Measurements from ENCODE around the gene DNM1L. TPM values are rescaled to one million over a fixed set of nuclear protein-coding genes. Genes with fewer than 3 reads are reported as not detected.
"Not testable (repeated sequence)": the region's sequence is repeated elsewhere in the genome, so short reads cannot be mapped to it uniquely, and the experiment has no call there.

The DNM1L gene
- polyA plus RNA-seq, 3 donors from 2014 or later = 13.6 to 30.7 (median 17.5) TPM

DNA sequence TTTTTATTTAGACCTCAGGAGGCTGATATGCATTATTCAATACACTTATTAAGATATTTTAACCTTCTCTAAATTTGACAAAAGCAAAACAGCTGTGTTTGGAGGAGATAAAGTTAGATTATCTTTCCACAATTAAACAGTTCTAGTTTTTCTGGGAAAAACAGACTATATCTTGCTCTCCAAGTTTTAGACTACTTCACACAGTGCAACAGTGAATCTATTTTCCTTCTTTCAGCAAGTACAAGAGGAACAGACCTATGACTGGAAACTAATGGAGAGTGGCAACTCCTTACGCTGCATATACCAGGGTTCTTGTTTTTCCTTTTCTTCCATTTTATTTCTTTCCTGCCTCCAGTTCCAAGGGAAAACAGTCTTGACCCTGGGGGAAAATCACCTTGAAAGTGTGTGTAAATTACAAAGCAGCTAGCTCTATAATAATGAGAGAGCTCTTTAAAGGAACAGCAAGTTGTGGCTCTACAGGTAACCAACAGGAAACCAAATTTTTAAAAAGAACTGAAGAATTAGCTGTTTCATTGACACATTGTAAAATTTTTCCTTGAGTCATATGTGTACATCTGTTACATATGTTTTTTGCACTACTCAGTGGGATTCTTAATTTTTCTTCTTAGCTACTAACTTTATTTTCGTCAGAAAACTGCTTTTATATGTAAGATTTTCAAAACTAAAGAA, 27.4 kb downstream of the DNM1L start:
- peaks cover 2 to 20% of the 10 kb centered on the region in 2 donors for H3K4me1 Mint-ChIP-seq
- no peak for DNase-seq
- peaks cover under 1 to 15% (median 5%) of the 10 kb centered on the region in 3 donors for H3K36me3 Mint-ChIP-seq
- no peak overlapping the region for H3K4me3 Mint-ChIP-seq
- peak overlapping the region in 1 of 6 donors; percentile 9 for H3K27ac Mint-ChIP-seq
- H3K27me3 Mint-ChIP-seq (ENCODE audit: low read depth in 3 of 3) = no peaks in the 10 kb centered on the region
- H3K9me3 Mint-ChIP-seq = no peaks in the 10 kb centered on the region

DNA sequence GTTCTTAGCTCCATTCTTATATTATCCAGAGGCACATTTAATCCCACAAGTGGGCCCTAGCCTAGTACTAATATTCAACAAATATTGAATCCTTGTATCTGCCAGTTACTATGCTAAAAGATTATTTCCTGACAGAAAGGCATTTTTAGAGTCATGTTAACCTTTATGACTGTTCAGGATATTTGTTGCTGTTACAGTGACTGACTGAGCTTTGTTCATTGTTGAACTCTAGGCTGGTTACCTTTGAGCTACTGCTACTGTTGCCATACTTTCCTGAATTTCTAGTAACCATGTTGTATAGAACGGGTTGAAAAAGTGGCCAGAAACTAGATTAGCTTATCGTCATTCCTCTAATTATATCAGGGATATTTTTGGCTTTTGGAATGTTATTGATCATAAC, 29.8 kb downstream of the DNM1L start:
- peaks cover 7 to 27% (median 11%) of the 10 kb centered on the region in 3 donors for H3K36me3 Mint-ChIP-seq
- no peak overlapping the region for H3K27ac Mint-ChIP-seq
- H3K27me3 Mint-ChIP-seq (ENCODE audit: low read depth in 3 of 3) = peaks cover 0 to 3% (median 0%) of the 10 kb centered on the region in 3 donors
- no peak for DNase-seq
- no peak overlapping the region for H3K4me3 Mint-ChIP-seq
- H3K9me3 Mint-ChIP-seq = no peaks in the 10 kb centered on the region
- peaks cover 2 to 12% of the 10 kb centered on the region in 2 donors for H3K4me1 Mint-ChIP-seq

DNA sequence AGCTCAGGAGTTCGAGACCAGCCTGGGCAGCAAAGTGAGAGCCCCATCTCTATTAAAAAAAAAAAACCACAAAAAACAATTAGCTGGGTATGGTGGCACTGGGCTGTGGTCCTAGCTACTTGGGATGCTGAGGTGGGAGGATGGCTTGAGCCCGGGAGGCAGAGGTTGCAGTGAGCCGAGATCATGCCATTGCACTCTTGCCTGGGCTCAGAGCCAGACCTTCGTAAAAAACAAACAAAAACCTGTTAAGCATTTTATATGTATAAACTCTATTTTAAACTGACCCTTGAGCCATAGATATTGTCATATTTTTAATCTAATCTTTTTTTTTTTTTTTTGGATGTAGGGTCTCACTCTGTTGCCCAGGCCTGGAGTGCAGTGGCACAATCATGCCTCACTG, 35.7 kb downstream of the DNM1L start:
- no peak for DNase-seq
- Mint-ChIP-seq H3K27ac (no peak overlapping the region), H3K36me3 (peaks cover 10 to 21% (median 11%) of the 10 kb centered on the region in 3 donors)

DNA sequence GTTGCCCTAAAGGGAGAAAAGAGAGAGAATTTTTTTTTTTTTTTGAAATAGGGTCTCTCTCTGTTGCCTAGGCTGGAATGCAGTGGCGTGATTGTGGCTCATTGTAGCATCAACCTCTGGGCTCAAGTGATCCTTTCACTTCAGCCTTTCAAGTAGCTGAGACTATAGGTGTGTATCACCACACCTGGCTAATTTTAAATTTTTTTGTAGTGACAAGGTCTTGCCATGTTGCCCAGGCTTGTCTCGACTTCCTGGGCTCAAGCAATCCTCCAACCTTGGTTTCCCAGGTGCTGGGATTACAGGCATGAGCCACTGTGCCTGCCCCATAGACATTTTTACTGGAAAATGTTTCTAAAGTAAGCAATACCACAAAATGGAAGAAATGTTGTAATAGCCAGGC, 39.8 kb downstream of the DNM1L start:
- Mint-ChIP-seq H3K4me1 (no peaks in the 10 kb centered on the region), H3K36me3 (peaks cover 0 to 16% (median 3%) of the 10 kb centered on the region in 3 donors), H3K27me3 (ENCODE audit: low read depth in 3 of 3) (peaks cover 0 to 1% (median 0%) of the 10 kb centered on the region in 3 donors), H3K9me3 (no peaks in the 10 kb centered on the region), H3K4me3 (no peak overlapping the region), H3K27ac (no peak overlapping the region)
- no peak for DNase-seq

More for the DNA sequence above, 35.7 kb downstream of the DNM1L start:
- H3K27me3 Mint-ChIP-seq (ENCODE audit: low read depth in 3 of 3) = peaks cover 0 to 3% (median 0%) of the 10 kb centered on the region in 3 donors
- H3K4me3 Mint-ChIP-seq = no peak overlapping the region
- no peaks in the 10 kb centered on the region for H3K4me1 Mint-ChIP-seq
- no peaks in the 10 kb centered on the region for H3K9me3 Mint-ChIP-seq

DNA sequence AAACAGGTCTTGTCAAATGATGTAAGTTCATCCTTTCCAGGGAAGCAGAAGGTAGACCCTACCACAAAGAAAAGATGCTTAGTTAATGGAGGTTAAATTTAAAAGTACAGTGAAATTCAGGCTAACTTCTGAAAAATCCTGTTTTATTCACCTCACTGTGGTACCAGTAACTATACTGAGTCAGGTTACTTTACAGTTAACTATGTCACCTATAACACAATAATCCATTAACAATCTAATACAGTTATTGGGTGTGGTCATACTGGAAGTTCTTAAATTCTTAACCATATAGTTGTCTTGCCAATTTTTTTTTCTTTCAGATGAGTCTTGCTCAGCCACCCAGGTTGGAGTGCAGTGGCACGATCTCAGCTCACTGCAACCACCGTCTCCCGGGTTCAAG, 46.2 kb downstream of the DNM1L start:
- H3K27ac Mint-ChIP-seq, DNase-seq: not testable (repeated sequence)

DNA sequence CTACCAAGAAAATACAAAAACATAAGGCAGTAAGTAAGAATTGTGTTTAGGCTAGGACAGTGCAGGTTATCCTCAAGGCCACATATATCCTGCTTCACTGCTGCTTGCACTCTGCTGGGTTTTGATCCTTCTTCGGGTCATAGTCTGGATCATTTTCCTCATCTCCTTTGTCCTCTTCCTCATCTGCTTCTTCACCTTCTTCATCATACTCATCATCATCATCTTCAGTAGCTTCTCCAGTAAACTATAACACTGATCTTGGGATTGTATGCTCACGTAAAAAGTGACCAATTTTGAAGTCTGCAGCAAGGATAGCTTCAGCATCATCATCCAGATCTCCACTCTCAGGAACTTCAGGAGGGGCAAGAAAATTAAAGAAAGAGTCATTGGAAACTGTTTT, 47.2 kb downstream of the DNM1L start:
- H3K27me3 Mint-ChIP-seq (ENCODE audit: low read depth in 3 of 3) = peaks cover 0 to 1% (median 0%) of the 10 kb centered on the region in 3 donors
- no peak overlapping the region for H3K4me3 Mint-ChIP-seq
- DNase-seq = no peak
- H3K4me1 Mint-ChIP-seq = no peaks in the 10 kb centered on the region
- H3K27ac Mint-ChIP-seq = peak overlapping the region in 1 of 6 donors; percentile 34
- H3K36me3 Mint-ChIP-seq = peaks cover 6 to 24% (median 9%) of the 10 kb centered on the region in 3 donors
- no peaks in the 10 kb centered on the region for H3K9me3 Mint-ChIP-seq

More for the DNA sequence above, 46.2 kb downstream of the DNM1L start:
- H3K36me3 Mint-ChIP-seq = peaks cover 4 to 20% (median 9%) of the 10 kb centered on the region in 3 donors
- H3K9me3 Mint-ChIP-seq; H3K4me1 Mint-ChIP-seq; H3K27me3 Mint-ChIP-seq (ENCODE audit: low read depth in 3 of 3); H3K4me3 Mint-ChIP-seq: not testable (repeated sequence)

DNA sequence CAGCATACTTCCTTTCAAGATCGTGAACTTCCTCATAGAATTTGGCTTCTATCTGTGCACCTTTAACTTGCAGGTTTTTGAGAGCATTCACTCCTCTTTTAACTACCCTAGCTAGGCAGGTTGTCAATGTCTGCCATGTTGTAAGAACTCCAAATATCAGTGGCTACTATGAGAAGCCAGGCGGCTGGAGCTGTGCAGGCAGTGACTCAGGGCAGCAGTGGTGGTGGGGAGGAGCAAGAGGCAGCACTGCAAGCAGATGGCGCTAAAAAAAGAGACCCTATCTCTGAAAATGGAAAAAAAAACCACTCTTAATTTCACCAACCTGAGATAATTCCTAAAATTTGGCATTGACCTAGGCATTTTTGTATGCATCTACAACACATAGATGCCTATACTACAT, 48.1 kb downstream of the DNM1L start:
- Mint-ChIP-seq H3K4me1 (no peaks in the 10 kb centered on the region), H3K9me3 (no peaks in the 10 kb centered on the region), H3K4me3 (no peak overlapping the region), H3K36me3 (peaks cover 9 to 20% (median 11%) of the 10 kb centered on the region in 3 donors), H3K27me3 (ENCODE audit: low read depth in 3 of 3) (no peaks in the 10 kb centered on the region), H3K27ac (peak overlapping the region in 1 of 6 donors; percentile 9)
- DNase-seq = no peak

DNA sequence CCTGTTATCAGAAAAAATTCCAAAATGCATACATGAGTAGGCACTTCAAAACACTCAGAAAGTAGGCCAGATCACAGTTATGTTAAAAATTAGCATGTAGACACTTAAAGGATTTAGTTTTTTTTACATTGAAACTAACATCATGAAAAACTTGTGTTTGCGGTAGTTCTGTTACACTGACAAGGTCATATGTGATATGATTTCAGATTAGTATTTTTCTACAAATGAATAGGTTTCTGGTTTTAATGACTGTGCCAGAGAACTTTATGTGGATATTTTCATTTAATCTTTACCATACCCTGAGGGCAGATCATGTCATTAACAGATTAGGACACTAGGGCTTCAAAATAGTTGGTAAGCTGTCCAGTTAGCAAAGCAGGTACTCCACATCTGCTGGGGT, 55.9 kb downstream of the DNM1L start:
- Mint-ChIP-seq H3K9me3 (no peaks in the 10 kb centered on the region), H3K4me3 (no peak overlapping the region), H3K27me3 (ENCODE audit: low read depth in 3 of 3) (no peaks in the 10 kb centered on the region), H3K4me1 (no peaks in the 10 kb centered on the region), H3K36me3 (peaks cover 0 to 22% (median 21%) of the 10 kb centered on the region in 3 donors), H3K27ac (no peak overlapping the region)
- no peak for DNase-seq

DNA sequence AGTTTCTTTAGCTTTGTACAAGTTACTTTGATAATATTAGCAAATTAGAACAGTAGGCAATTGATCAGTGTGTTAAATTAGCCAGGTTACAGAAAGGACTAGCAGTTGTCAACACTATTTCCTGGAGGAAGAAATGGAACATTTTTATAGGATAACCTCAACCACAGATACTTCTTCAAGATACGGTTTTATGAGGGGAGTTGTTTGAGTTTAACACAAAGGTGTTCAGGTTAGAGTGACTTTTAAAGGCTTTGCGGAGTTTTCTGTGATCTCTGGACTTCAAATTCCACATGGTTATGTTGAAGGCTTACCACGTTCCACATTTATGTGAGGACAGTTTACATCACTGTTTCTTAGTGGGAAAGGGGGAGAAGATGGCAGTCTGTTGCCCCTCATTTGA, 57.3 kb downstream of the DNM1L start:
- no peaks in the 10 kb centered on the region for H3K9me3 Mint-ChIP-seq
- H3K4me3 Mint-ChIP-seq = no peak overlapping the region
- H3K27me3 Mint-ChIP-seq (ENCODE audit: low read depth in 3 of 3) = no peaks in the 10 kb centered on the region
- peaks cover 0 to 2% of the 10 kb centered on the region in 2 donors for H3K4me1 Mint-ChIP-seq
- DNase-seq = no peak
- no peak overlapping the region for H3K27ac Mint-ChIP-seq
- H3K36me3 Mint-ChIP-seq = peaks cover 0 to 18% (median 18%) of the 10 kb centered on the region in 3 donors

DNA sequence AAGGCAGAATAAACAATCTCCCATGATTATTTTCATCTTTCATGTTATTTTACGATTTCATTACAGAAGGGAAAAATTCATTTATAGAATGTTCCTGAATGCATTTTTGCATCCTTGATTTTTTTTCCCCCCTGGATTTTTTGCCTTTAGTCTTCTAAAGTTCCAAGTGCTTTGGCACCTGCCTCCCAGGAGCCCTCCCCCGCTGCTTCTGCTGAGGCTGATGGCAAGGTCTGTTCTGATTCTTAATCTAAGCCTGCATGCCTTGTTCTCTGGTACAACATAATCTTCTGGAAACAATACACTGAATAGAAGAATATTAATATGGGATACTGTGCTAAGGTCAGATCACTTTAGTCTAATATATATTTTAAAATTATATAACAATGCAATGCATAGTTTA, 58.6 kb downstream of the DNM1L start:
- Mint-ChIP-seq H3K36me3 (peaks cover 0 to 20% (median 15%) of the 10 kb centered on the region in 3 donors), H3K4me1 (peaks cover 0 to 2% of the 10 kb centered on the region in 2 donors), H3K9me3 (no peaks in the 10 kb centered on the region), H3K27ac (no peak overlapping the region), H3K4me3 (no peak overlapping the region), H3K27me3 (ENCODE audit: low read depth in 3 of 3) (no peaks in the 10 kb centered on the region)
- no peak for DNase-seq

DNA sequence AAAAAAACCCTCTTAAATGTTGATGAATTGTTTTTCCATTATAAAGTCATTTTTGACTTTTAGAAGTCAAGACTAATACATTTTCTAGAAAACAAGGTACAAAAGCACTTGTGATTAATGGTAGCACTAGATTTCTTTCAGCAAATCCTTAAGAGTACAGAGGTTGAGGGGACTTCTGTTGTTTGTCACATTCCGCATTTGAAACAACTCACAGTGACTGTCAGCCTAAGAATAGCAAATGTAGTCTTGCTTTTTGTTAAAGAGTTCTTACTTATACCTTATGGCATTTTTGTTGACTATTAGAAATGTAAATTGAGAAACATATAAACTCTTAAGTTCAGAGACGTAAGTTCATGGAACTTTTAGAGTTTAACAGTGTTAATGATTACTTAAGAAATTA, 60.2 kb downstream of the DNM1L start:
- Mint-ChIP-seq H3K4me1 (peaks cover 2 to 5% of the 10 kb centered on the region in 2 donors), H3K27ac (no peak overlapping the region), H3K9me3 (no peaks in the 10 kb centered on the region), H3K36me3 (peaks cover 0 to 22% (median 15%) of the 10 kb centered on the region in 3 donors), H3K4me3 (no peak overlapping the region), H3K27me3 (ENCODE audit: low read depth in 3 of 3) (no peaks in the 10 kb centered on the region)
- DNase-seq = no peak

DNA sequence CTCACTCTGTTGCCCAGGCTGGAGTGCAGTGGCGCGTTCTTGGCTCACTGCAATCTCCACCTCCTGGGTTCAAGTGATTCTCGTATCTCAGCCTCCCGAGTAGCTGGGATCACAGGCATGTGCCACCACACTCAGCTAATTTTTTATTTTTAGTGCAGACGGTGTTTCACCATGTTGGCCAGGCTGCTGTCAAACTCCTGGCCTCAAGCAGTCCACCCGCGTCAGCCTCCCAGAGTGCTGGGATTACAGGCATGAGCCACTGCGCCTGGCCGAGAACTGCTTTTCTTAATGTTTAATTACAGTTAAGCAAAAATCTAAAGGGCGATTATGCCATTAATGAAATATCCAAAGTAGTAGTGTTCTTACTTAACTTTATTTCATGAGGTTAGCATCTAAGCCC, 63.0 kb downstream of the DNM1L start:
- H3K36me3 Mint-ChIP-seq = peaks cover 13 to 33% (median 22%) of the 10 kb centered on the region in 3 donors
- no peak for DNase-seq
- no peaks in the 10 kb centered on the region for H3K9me3 Mint-ChIP-seq
- H3K27ac Mint-ChIP-seq = no peak overlapping the region
- no peaks in the 10 kb centered on the region for H3K27me3 Mint-ChIP-seq (ENCODE audit: low read depth in 3 of 3)
- H3K4me3 Mint-ChIP-seq = no peak overlapping the region
- H3K4me1 Mint-ChIP-seq = peaks cover 2 to 6% of the 10 kb centered on the region in 2 donors

DNA sequence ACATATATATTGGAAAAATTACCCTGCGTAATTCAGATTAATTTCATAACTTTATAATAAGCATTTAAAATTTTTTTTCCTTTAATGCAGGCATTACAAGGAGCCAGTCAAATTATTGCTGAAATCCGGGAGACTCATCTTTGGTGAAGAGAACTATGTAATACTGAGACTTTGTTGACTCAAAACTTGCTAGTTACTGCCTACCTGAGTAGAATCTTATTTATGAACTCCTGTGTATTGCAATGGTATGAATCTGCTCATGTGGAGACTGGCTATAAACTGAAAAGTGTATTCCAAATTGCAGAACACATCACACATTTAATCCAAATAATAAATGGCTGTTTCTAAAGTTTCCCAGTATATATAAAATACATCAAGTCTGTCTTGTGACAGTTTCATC, 64.2 kb downstream of the DNM1L start:
- Mint-ChIP-seq H3K4me3 (no peak overlapping the region), H3K9me3 (no peaks in the 10 kb centered on the region), H3K27me3 (ENCODE audit: low read depth in 3 of 3) (no peaks in the 10 kb centered on the region), H3K27ac (no peak overlapping the region), H3K36me3 (peaks cover 16 to 39% (median 21%) of the 10 kb centered on the region in 3 donors), H3K4me1 (peaks cover 2 to 11% of the 10 kb centered on the region in 2 donors)
- no peak for DNase-seq

DNA sequence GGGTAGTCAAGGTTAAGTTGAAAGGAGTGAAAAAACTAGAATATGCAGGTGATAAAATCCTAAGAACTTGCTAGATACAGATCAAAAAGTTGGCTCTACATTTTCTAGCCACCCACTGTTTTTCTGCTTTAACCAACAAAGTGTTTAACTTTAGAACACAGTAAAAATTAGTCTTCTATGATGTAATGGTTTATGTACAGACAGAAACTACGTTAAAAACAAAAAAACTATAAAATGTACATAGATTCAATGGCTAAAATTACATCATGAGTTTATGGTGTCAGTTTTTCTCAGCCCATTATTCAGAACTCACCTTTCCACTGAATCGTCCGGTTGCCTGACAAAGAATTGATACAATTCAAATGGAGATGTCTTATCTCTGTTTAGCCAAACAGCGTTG, 74.5 kb downstream of the DNM1L start:
- Mint-ChIP-seq H3K27ac (peak overlapping the region in 5 of 6 donors; percentile 22 to 94 (median 61)), H3K27me3 (ENCODE audit: low read depth in 3 of 3) (no peaks in the 10 kb centered on the region), H3K9me3 (no peaks in the 10 kb centered on the region), H3K4me1 (peaks cover 21 to 36% of the 10 kb centered on the region in 2 donors), H3K36me3 (peaks cover 3 to 26% (median 4%) of the 10 kb centered on the region in 3 donors), H3K4me3 (peak overlapping the region in 4 of 5 donors; percentile 8 to 61 (median 26))
- no peak for DNase-seq

Data from immature natural killer cell (primary cell).